Mucosa of descending colon (tissue), 3 donors: Measurements from ENCODE around the gene TREX2. TPM values are rescaled to one million over a fixed set of nuclear protein-coding genes. Genes with fewer than 3 reads are reported as not detected.

ENCODE experiments used
- ATAC-seq: fragments of 200-7000 bp; cut with Tn5 transposase; one replicate; pipeline ENCODE4 v1.9.1; 2020; ENCODE audit warnings: mild to moderate bottlenecking, moderate library complexity
- DNase-seq, 3 donors: peaks; one replicate each; pipeline ENCODE4 v3.0.0-alpha.2; 2020
- H3K36me3 ChIP-seq: fragments of 200-600 bp; one replicate; pipeline ENCODE4 v1.8.0; 2021; ENCODE audit warnings: low read depth, mild to moderate bottlenecking
- H3K4me1 ChIP-seq: fragments of 200-600 bp; one replicate; pipeline ENCODE4 v1.8.0; 2021; ENCODE audit warnings: low read depth, mild to moderate bottlenecking
- H3K4me3 ChIP-seq: fragments of 200-600 bp; one replicate; pipeline ENCODE4 v1.8.0; 2021; ENCODE audit warnings: mild to moderate bottlenecking
- H3K9me3 ChIP-seq: fragments of 200-600 bp; one replicate; pipeline ENCODE4 v1.8.0; 2021; ENCODE audit warnings: mild to moderate bottlenecking
- CTCF ChIP-seq: fragments of 200-600 bp; IDR thresholded peaks from one replicate; pipeline ENCODE4 v1.8.0; 2022; ENCODE audit warnings: antibody characterized with exemption, mild to moderate bottlenecking
- intact Hi-C, 2 donors: fragments of 100-400 bp; cut with DNase I in 1 of 2; cut with micrococcal nuclease in 1 of 2; formaldehyde crosslinking; loops; one replicate each; pipeline versions ENCODE4 v1.11.0 to v1.11.1; 2022; cut with DNase I, micrococcal nuclease
- total RNA-seq, 3 donors: library from RNA; stranded (reverse); fragmentation: NEBNext Ultra II Directional in 2 of 3; extraction: Animal tissue kit (Norgen Biotek cat#: 25700) in 2 of 3; gene quantifications; one replicate each; pipeline versions ENCODE4 v1.2.1 to v1.2.4, GENCODE V29; 2021 to 2023
- donor health status: DM: no; HTN: no; CAD: no; lungs with moderate emphysema.
- donor health status: DM: no; HTN: no; CAD: no.
- donor health status: DM: no; HTN: yes; CAD: no.

TREX2 gene
- total RNA-seq, 3 donors from 2014 or later: 0.55 to 1.2 (median 0.63) TPM

DNA sequence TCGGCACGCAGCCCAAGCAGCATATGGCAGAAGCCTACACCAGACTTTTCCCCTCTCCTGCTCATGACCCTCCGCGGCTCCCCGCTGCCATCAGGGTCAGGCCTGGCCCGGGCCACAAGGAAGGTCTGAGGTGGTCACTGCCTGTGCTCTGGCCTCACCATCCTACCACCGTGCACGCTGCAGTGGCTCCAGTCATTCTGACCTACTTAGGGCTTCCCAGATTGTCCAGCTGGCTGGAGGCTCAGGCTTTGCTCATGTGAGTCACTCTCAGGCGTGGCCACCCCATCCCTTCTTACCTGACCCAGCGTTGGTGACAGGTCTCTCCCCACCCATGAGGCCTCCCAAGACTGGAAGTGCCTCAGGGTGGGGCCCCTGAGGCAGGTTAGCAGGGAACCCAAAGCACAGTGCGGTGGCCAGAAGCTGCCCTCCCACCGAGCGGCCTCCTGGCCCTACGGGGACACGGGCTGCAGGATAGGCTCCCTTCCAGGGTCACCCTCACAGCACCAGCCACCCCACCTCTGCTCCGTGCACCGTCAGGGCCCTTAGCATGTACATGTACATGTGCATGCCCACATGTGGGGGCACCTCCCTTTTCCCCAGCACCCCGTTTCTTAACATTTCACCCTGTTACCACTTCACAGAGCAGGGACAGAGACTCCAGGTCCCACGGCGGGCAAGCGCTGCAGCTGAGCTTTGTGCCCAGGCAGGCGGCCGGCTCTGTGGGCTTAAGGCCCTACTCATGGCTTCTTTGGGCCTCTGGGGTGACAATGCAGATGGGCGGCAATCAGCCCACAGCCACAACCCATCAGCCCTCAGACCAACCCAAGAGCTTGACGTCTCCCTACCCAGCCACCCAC is 2.2 kb downstream of the TREX2 start:
- Histone ChIP-seq H3K4me3 (no peak overlapping the region), H3K36me3 (no peaks in the 10 kb centered on the region), H3K4me1 (no peaks in the 10 kb centered on the region), H3K9me3 (no peaks in the 10 kb centered on the region)
- intact Hi-C loops: no loop called here
- DNase-seq: no peak
- no peak for ATAC-seq
- no peak for TF ChIP-seq CTCF

GRCh38 chrX:153442463-153442862 is 3.4 kb downstream of the TREX2 start:
- H3K36me3 ChIP-seq: no peaks in the 10 kb centered on the region
- TF ChIP-seq CTCF: no peak
- no peak overlapping the region for H3K4me3 ChIP-seq
- DNase-seq: no peak
- H3K9me3 ChIP-seq: no peaks in the 10 kb centered on the region
- H3K4me1 ChIP-seq: no peaks in the 10 kb centered on the region
- ATAC-seq: no peak
- intact Hi-C loops: no loop called here

DNA sequence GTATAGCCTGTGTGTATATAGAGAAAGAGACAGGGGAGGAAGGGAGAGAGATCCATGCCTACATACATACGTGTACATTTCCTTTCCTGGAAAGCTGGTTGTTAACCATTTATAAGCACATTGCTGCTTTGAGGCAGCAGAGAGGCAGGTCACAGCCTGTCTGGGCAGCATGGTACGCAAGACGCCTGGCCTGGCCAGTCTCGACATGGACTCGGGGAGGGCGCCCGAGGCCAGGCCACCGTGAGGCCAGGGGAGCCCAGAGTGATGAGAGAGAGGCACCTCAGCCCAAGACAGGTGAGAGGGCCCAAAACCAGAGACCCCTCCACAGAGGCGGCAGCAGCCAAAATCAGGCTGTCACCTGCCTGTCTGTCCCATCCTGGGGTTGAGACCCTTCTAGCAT is 3.9 kb downstream of the TREX2 start:
- intact Hi-C loops: no loop called here
- H3K36me3 ChIP-seq: no peaks in the 10 kb centered on the region
- TF ChIP-seq CTCF: no peak
- H3K9me3 ChIP-seq: no peaks in the 10 kb centered on the region
- ATAC-seq (no peak), DNase-seq (no peak)
- no peaks in the 10 kb centered on the region for H3K4me1 ChIP-seq
- no peak overlapping the region for H3K4me3 ChIP-seq

DNA sequence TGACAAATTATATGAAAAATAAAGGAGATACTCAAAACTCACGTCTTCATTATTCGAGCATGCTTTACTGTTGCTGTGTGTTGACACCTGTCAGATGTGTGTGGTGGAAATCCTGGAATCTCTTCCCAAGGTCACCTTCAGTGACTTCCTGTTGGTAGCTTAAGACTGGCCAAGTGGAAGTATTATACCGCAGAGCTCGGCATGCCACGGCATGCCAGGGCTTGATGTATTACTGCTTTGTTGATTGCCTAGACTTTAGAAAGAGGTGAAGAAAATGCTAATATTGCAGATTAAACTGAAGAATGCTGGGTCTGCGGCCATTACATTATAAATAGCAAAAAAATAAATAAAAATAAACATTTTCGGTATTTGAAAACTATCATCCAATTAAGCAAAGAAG is 4.6 kb downstream of the TREX2 start:
- intact Hi-C loops: no loop called here
- no peak for DNase-seq
- TF ChIP-seq CTCF: no peak
- Histone ChIP-seq H3K4me1 (no peaks in the 10 kb centered on the region), H3K36me3 (no peaks in the 10 kb centered on the region), H3K4me3 (no peak overlapping the region), H3K9me3 (no peaks in the 10 kb centered on the region)
- no peak for ATAC-seq

DNA sequence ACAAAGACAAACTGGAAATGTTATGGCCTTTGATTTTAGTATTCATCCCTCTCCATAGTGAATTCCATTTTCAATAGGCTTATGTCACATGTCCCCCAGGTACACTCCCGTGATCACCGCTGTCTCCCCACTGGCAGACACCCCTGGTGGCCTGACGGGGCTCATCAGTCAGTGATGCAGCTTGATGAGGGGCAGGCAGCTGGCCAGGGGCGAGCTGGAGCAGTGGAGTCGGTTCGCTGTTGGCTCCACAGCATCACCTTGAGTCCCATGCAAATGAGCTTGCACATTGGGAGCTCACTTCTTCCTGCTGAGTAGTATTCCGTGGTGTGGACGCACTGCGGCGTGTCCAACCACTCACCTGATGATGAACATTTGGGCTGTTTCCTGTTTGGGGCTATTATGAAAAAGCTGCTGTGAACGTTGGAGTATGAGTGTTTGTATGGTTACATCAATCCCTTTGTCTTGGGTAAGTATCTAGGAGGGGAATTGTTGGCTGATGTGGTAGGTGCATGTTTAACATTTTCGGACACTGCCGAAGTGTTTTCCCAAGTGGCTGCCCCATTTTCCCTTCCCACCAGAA is 5.2 kb downstream of the TREX2 start:
- Histone ChIP-seq H3K4me1 (no peaks in the 10 kb centered on the region), H3K4me3 (no peak overlapping the region), H3K9me3 (no peaks in the 10 kb centered on the region), H3K36me3 (no peaks in the 10 kb centered on the region)
- ATAC-seq: no peak
- intact Hi-C loops: no loop called here
- no peak for DNase-seq
- no peak for TF ChIP-seq CTCF
